ENCODE results near the gene PSMD5. TPM values are rescaled to one million over a fixed set of nuclear protein-coding genes. Genes with fewer than 3 reads are reported as not detected.
"Not testable (repeated sequence)": the region's sequence is repeated elsewhere in the genome, so short reads cannot be mapped to it uniquely, and the experiment has no call there.

PSMD5 gene
- total and polyA plus RNA-seq, 7 donors, result 13.2 to 42.6 (median 28.6) TPM

GRCh38 chr9:120820095-120820494, 22.6 kb downstream of the PSMD5 start:
- 79 to 92% methylated on average over 4 of the region's 4 CpGs for WGBS, 2 donors
- no peak for DNase-seq
- H3K4me1 ChIP-seq, result no peaks in the 10 kb centered on the region
- H3K4me3 ChIP-seq, result no peak overlapping the region
- peaks cover 4 to 99% (median 45%) of the 10 kb centered on the region in 4 donors for H3K36me3 ChIP-seq
- TF ChIP-seq POLR2AphosphoS5 (IDR thresholded peaks at IDR 0.05) (no peak), CTCF (IDR thresholded peaks at IDR 0.05) (no peak), POLR2A (IDR thresholded peaks at IDR 0.05) (no peak), EP300 (IDR thresholded peaks at IDR 0.05) (no peak)
- H3K9me3 ChIP-seq, result no peaks in the 10 kb centered on the region
- H3K27ac ChIP-seq, result no peak overlapping the region
- intact Hi-C loops (cut with DNase I), result no loop called here
- H3K27me3 ChIP-seq, result no peaks in the 10 kb centered on the region

- WGBS, 2 donors, result 87 to 95% methylated on average over 1 of the region's 1 CpG
- Histone ChIP-seq H3K4me3 (no peak overlapping the region), H3K36me3 (peaks cover 4 to 88% (median 41%) of the 10 kb centered on the region in 4 donors), H3K27me3 (no peaks in the 10 kb centered on the region), H3K27ac (no peak overlapping the region), H3K9me3 (no peaks in the 10 kb centered on the region), H3K4me1 (no peaks in the 10 kb centered on the region)
- intact Hi-C loops (cut with DNase I), result no loop called here
- TF ChIP-seq CTCF (IDR thresholded peaks at IDR 0.05), result no peak
- TF ChIP-seq POLR2AphosphoS5 (IDR thresholded peaks at IDR 0.05), result no peak
- no peak for TF ChIP-seq POLR2A (IDR thresholded peaks at IDR 0.05)
- no peak for TF ChIP-seq EP300 (IDR thresholded peaks at IDR 0.05)
- DNase-seq, result no peak
Observed at GRCh38 chr9:120818595-120818994, 24.1 kb downstream of the PSMD5 start.

- intact Hi-C loops (cut with DNase I), result no loop called here
- no peaks in the 10 kb centered on the region for H3K9me3 ChIP-seq
- 92 to 94% methylated on average over 4 of the region's 4 CpGs for WGBS, 2 donors
- no peak for DNase-seq
- no peak overlapping the region for H3K27ac ChIP-seq
- TF ChIP-seq EP300 (IDR thresholded peaks at IDR 0.05) (no peak), CTCF (IDR thresholded peaks at IDR 0.05) (no peak)
- no peak overlapping the region for H3K4me3 ChIP-seq
- H3K4me1 ChIP-seq, result no peaks in the 10 kb centered on the region
- no peaks in the 10 kb centered on the region for H3K27me3 ChIP-seq
- H3K36me3 ChIP-seq, result peaks cover 4 to 53% (median 25%) of the 10 kb centered on the region in 4 donors
Observed at GRCh38 chr9:120815075-120815474, 27.6 kb downstream of the PSMD5 start.

- TF ChIP-seq POLR2A (IDR thresholded peaks at IDR 0.05), result no peak
- no peak for TF ChIP-seq POLR2AphosphoS5 (IDR thresholded peaks at IDR 0.05)
- no peak for TF ChIP-seq CTCF (IDR thresholded peaks at IDR 0.05)
- no peak for TF ChIP-seq EP300 (IDR thresholded peaks at IDR 0.05)
- Histone ChIP-seq H3K4me1 (no peaks in the 10 kb centered on the region), H3K27me3 (no peaks in the 10 kb centered on the region), H3K4me3 (no peak overlapping the region), H3K36me3 (no peaks in the 10 kb centered on the region), H3K27ac (no peak overlapping the region), H3K9me3 (peaks cover 0 to 13% (median 7%) of the 10 kb centered on the region in 4 donors)
- DNase-seq, result no peak
- intact Hi-C loops (cut with DNase I), result no loop called here
Observed at GRCh38 chr9:120808931-120809330, 33.8 kb downstream of the PSMD5 start.

- Histone ChIP-seq H3K27me3 (no peaks in the 10 kb centered on the region), H3K36me3 (no peaks in the 10 kb centered on the region), H3K4me1 (no peaks in the 10 kb centered on the region), H3K27ac (no peak overlapping the region), H3K4me3 (no peak overlapping the region), H3K9me3 (peaks cover 0 to 13% (median 7%) of the 10 kb centered on the region in 4 donors)
- no peak for TF ChIP-seq CTCF (IDR thresholded peaks at IDR 0.05)
- no peak for TF ChIP-seq POLR2A (IDR thresholded peaks at IDR 0.05)
- no peak for TF ChIP-seq POLR2AphosphoS5 (IDR thresholded peaks at IDR 0.05)
- no peak for TF ChIP-seq EP300 (IDR thresholded peaks at IDR 0.05)
- intact Hi-C loops (cut with DNase I), result no loop called here
- no peak for DNase-seq
Observed at GRCh38 chr9:120807607-120808379, 34.9 kb downstream of the PSMD5 start.

GRCh38 chr9:120804784-120805363, 37.8 kb downstream of the PSMD5 start:
- H3K4me1 ChIP-seq; intact Hi-C loops (cut with DNase I); H3K36me3 ChIP-seq; H3K27me3 ChIP-seq; H3K27ac ChIP-seq; DNase-seq; H3K4me3 ChIP-seq: not testable (repeated sequence)
- H3K9me3 ChIP-seq, result peaks cover 0 to 13% (median 7%) of the 10 kb centered on the region in 4 donors
- 88 to 90% methylated on average over 3 of the region's 3 CpGs for WGBS, 2 donors
